B cell (primary cell): ENCODE measurements around the gene CD274. TPM values are rescaled to one million over a fixed set of nuclear protein-coding genes. Genes with fewer than 3 reads are reported as not detected.

Source experiments
- ATAC-seq: fragments of 200-7000 bp; cut with Tn5 transposase; one replicate; pipeline ENCODE4 v1.10.0; 2021; ENCODE audit warnings: low read depth, mild to moderate bottlenecking, moderate number of reproducible peaks, moderate library complexity
- CTCF ChIA-PET: fragments of 350-600 bp; sonication (Branson Sonifier 250); formaldehyde crosslinking; loops from one replicate; lab custom pipeline; 2021; ENCODE audit warnings: antibody characterized with exemption, inconsistent platforms; lab: Charles Lee
- POLR2A ChIA-PET: fragments of 350-600 bp; sonication (Branson Sonifier 250); formaldehyde crosslinking; loops from one replicate; lab custom pipeline; 2021; ENCODE audit warnings: antibody characterized with exemption; lab: Charles Lee
- DNase-seq: peaks from one replicate; pipeline ENCODE4 v3.0.0; 2013
- H2AFZ ChIP-seq: 2 replicates; pipeline ENCODE4 v1.6.1; 2012; ENCODE audit warnings: mild to moderate bottlenecking, low read depth, low read length; ENCODE audit not compliant: insufficient read depth, poor library complexity, severe bottlenecking
- H3K27ac ChIP-seq, 2 donors: 1 replicate in 1 of 2; 2 replicates in 1 of 2; pipeline ENCODE4 v1.5.1; 2012 to 2013; ENCODE audit warnings: low read length in 2 of 2, mild to moderate bottlenecking in 2 of 2, moderate library complexity in 1 of 2
- H3K27me3 ChIP-seq, 4 experiments: fragments of 200-600 bp in 1 of 4; sonication (generic) in 1 of 4; replicated peaks in 1 of 4; 1 replicate in 2 of 4; 2 replicates in 2 of 4; pipeline versions ENCODE4 v1.6.1 to v1.7.0; 2013 to 2016; ENCODE audit warnings: low read length in 3 of 4, mild to moderate bottlenecking in 2 of 4, mixed read lengths in 1 of 4, moderate library complexity in 1 of 4; ENCODE audit not compliant: insufficient read depth in 4 of 4, control insufficient read depth in 3 of 4; ENCODE audit errors: control extremely low read depth in 1 of 4
- H3K36me3 ChIP-seq, 2 experiments: replicated peaks in 1 of 2; 1 replicate in 1 of 2; 2 replicates in 1 of 2; pipeline versions ENCODE4 v1.6.1 to v1.7.1; 2013; ENCODE audit warnings: low read length in 1 of 2; ENCODE audit not compliant: insufficient read depth in 2 of 2, control insufficient read depth in 1 of 2; ENCODE audit errors: control extremely low read depth in 1 of 2, extremely low read depth in 1 of 2
- H3K4me1 ChIP-seq, 2 donors: fragments of 200-600 bp in 1 of 2; sonication (generic) in 1 of 2; 1 replicate in 1 of 2; 2 replicates in 1 of 2; pipeline versions ENCODE4 v1.5.1 to v1.6.1; 2013 to 2017; ENCODE audit warnings: low read length in 2 of 2; ENCODE audit not compliant: control insufficient read depth in 2 of 2, insufficient read depth in 2 of 2
- H3K4me2 ChIP-seq: replicated peaks from 2 replicates; pipeline ENCODE3; 2012; ENCODE audit warnings: mild to moderate bottlenecking, low read depth, low read length; ENCODE audit not compliant: poor library complexity, severe bottlenecking
- H3K4me3 ChIP-seq, 5 experiments: fragments of 200-600 bp in 1 of 5; sonication (generic) in 1 of 5; 1 replicate in 3 of 5; 2 replicates in 2 of 5; pipeline versions ENCODE4 v1.5.1 to v1.7.0; 2011 to 2016; ENCODE audit warnings: low read length in 4 of 5, mild to moderate bottlenecking in 4 of 5, low read depth in 2 of 5, control low read depth in 1 of 5, moderate library complexity in 1 of 5; ENCODE audit not compliant: insufficient read depth in 1 of 5; ENCODE audit errors: control extremely low read depth in 1 of 5, extremely low read depth in 1 of 5
- H3K79me2 ChIP-seq: fragments of 200-600 bp; sonication (generic); one replicate; pipeline ENCODE4 v1.6.0; 2016; ENCODE audit warnings: low read length; ENCODE audit not compliant: control insufficient read depth, insufficient read depth
- H3K9ac ChIP-seq: fragments of 200-600 bp; sonication (generic); 2 replicates; pipeline ENCODE4 v1.6.1; 2017; ENCODE audit warnings: mild to moderate bottlenecking, low read length, moderate library complexity
- H3K9me3 ChIP-seq, 3 donors: one replicate each; pipeline versions ENCODE4 v1.6.1 to v1.7.1; 2013; ENCODE audit warnings: low read length in 2 of 3; ENCODE audit not compliant: control insufficient read depth in 2 of 3, insufficient read depth in 1 of 3; ENCODE audit errors: control extremely low read depth in 1 of 3
- H4K20me1 ChIP-seq: 2 replicates; pipeline ENCODE4 v1.6.0; 2012; ENCODE audit warnings: mild to moderate bottlenecking, low read length; ENCODE audit not compliant: insufficient read depth, control insufficient read depth, poor library complexity, severe bottlenecking
- H3K27ac Mint-ChIP-seq: one replicate; pipeline ENCODE4 v1.8.0; 2021; ENCODE audit warnings: mixed read lengths
- H3K27me3 Mint-ChIP-seq: one replicate; pipeline ENCODE4 v1.8.0; 2021; ENCODE audit warnings: mixed read lengths
- H3K4me1 Mint-ChIP-seq: one replicate; pipeline ENCODE4 v1.8.0; 2021; ENCODE audit warnings: mixed read lengths
- H3K4me3 Mint-ChIP-seq: one replicate; pipeline ENCODE4 v1.8.0; 2021; ENCODE audit warnings: mixed read lengths
- H3K9me3 Mint-ChIP-seq: one replicate; pipeline ENCODE4 v1.8.0; 2022; ENCODE audit warnings: mixed read lengths; ENCODE audit not compliant: insufficient read depth
- EZH2 ChIP-seq: IDR thresholded peaks from 2 replicates; pipeline ENCODE4 v1.6.1; 2012; ENCODE audit warnings: borderline replicate concordance, low read depth, mild to moderate bottlenecking, moderate library complexity, low read length; ENCODE audit not compliant: insufficient read depth, poor library complexity, severe bottlenecking
- WGBS: methylation state at CpG from one replicate; pipeline ENCODE4 v1.1.5; 2013; ENCODE audit warnings: missing lambda C conversion rate; ENCODE audit not compliant: insufficient coverage; 5-methylcytosine and 5-hydroxymethylcytosine counted together
- intact Hi-C: fragments of 100-400 bp; cut with micrococcal nuclease; formaldehyde crosslinking; loops from one replicate; pipeline ENCODE4 v1.10.0; 2022
- polyA plus RNA-seq: library from polyadenylated mRNA; depleted of rRNA; stranded (reverse); fragments of >200 nt; gene quantifications from 2 replicates; pipeline ENCODE4 v1.2.3, GENCODE V29; 2012
- total RNA-seq, 2 donors: library from RNA; stranded (reverse); fragments of 120-200 nt in 1 of 2; gene quantifications; 1 replicate in 1 of 2; 2 replicates in 1 of 2; pipeline versions ENCODE4 v1.2.3 to v1.2.4, GENCODE V29; 2013 to 2022
- TF ChIP-seq, protein P1 (sequence below): fragments of 200-600 bp; IDR thresholded peaks from one replicate; pipeline ENCODE4 v1.8.0; 2022; ENCODE audit warnings: antibody characterized with exemption, mild to moderate bottlenecking

Gene CD274
- total and polyA plus RNA-seq, 2 donors (not counting 1 experiment from before 2014, with no cell fraction given) = 1.4 to 7.0 TPM

DNA sequence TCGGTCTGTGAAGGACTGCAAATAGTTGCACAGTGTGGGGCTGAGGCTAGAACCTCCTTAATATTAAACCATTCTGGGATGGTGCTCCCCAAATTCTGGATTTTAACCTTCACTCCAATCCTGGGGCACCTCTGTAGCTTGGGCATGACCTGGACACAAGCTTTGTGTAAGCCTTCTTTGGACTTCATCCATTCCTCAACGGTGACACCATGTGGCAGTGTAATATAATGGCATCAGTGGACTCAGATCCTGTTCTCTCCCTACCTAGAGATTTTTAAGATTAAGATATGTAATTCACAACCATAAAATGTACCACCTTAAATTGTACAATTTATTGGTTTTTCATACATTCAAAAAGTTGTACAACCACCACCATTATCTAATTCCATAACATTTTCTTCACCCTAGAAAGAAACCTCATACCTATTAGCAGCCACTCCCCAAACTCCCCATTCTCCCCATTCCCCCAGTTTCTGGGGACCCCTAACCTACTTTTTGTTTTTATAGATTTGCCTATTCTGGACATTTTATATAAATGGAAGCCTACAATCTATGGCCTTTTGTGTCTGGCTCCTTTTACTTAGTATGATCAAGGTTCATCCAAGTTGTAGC lies 7.8 kb upstream of the CD274 start:
- H3K79me2 ChIP-seq = no peaks in the 10 kb centered on the region
- H3K27me3 Mint-ChIP-seq = no peaks in the 10 kb centered on the region
- no peak overlapping the region for H3K9ac ChIP-seq
- H3K4me1 Mint-ChIP-seq = peaks cover 43% of the 10 kb centered on the region
- H3K27ac ChIP-seq = no peak overlapping the region
- peaks cover 13 to 16% of the 10 kb centered on the region in 2 donors for H3K4me1 ChIP-seq
- CTCF ChIA-PET = interaction anchor here (0.7 to 8.4 kb wide), 18 partner anchors 8 to 683 kb away, joined by 3 to 107 read pairs (median 5); partner anchors contain the start of genes CD274 and INSL6
- no peaks in the 10 kb centered on the region for H3K36me3 ChIP-seq
- 100% methylated on average over 1 of the region's 2 CpGs for WGBS
- H2AFZ ChIP-seq = no peak overlapping the region
- ATAC-seq (no peak), DNase-seq (peak; percentile 68)
- no peaks in the 10 kb centered on the region for H3K9me3 Mint-ChIP-seq
- H3K4me3 Mint-ChIP-seq = no peak overlapping the region
- no peak overlapping the region for H3K27ac Mint-ChIP-seq
- H3K27me3 ChIP-seq = no peaks in the 10 kb centered on the region
- no peak overlapping the region for H3K4me2 ChIP-seq
- no peaks in the 10 kb centered on the region for H4K20me1 ChIP-seq
- intact Hi-C loops = loop anchor here (1.0 to 10.0 kb wide), 3 partner anchors 8 to 256 kb away; partner anchors contain the start of genes CD274 and RLN1
- POLR2A ChIA-PET = no interaction called here
- TF ChIP-seq EZH2 = no peak
- TF ChIP-seq, protein P1, sequence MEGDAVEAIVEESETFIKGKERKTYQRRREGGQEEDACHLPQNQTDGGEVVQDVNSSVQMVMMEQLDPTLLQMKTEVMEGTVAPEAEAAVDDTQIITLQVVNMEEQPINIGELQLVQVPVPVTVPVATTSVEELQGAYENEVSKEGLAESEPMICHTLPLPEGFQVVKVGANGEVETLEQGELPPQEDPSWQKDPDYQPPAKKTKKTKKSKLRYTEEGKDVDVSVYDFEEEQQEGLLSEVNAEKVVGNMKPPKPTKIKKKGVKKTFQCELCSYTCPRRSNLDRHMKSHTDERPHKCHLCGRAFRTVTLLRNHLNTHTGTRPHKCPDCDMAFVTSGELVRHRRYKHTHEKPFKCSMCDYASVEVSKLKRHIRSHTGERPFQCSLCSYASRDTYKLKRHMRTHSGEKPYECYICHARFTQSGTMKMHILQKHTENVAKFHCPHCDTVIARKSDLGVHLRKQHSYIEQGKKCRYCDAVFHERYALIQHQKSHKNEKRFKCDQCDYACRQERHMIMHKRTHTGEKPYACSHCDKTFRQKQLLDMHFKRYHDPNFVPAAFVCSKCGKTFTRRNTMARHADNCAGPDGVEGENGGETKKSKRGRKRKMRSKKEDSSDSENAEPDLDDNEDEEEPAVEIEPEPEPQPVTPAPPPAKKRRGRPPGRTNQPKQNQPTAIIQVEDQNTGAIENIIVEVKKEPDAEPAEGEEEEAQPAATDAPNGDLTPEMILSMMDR = peak; percentile 72
- no peak overlapping the region for H3K4me3 ChIP-seq
- no peaks in the 10 kb centered on the region for H3K9me3 ChIP-seq

DNA sequence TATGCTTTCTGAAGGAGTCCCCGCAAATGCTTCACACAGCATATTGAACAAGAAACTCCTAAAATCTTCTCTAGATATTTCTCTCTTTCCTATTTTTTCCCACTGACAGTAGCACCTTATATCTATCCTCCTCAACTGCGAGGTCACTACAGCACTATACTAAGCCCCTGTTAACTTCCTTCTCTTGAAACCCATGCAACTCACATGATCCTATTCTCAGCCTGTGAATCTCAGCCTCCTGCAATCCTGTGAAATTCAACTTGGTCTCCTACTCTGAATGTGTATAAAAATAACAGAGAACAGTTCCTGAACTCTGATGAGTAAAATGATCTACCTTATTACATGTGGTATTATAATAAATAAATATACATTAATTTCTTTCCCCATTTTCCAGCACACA lies 6.5 kb upstream of the CD274 start:
- no peak overlapping the region for H3K27ac Mint-ChIP-seq
- no peak overlapping the region for H2AFZ ChIP-seq

More for the DNA sequence above, 6.5 kb upstream of the CD274 start:
- H3K4me1 Mint-ChIP-seq = peaks cover 31% of the 10 kb centered on the region
- Histone ChIP-seq H3K27me3 (no peaks in the 10 kb centered on the region), H3K4me3 (no peak overlapping the region), H3K4me1 (peaks cover 5 to 7% of the 10 kb centered on the region in 2 donors), H3K79me2 (no peaks in the 10 kb centered on the region), H3K9me3 (no peaks in the 10 kb centered on the region), H3K27ac (no peak overlapping the region), H3K36me3 (no peaks in the 10 kb centered on the region), H3K9ac (no peak overlapping the region), H4K20me1 (no peaks in the 10 kb centered on the region), H3K4me2 (no peak overlapping the region)
- 60% methylated on average over 2 of the region's 2 CpGs for WGBS
- no peak overlapping the region for H3K4me3 Mint-ChIP-seq
- intact Hi-C loops = loop anchor here (10.0 kb wide), 1 partner anchor 109 kb away; the partner anchor contains the start of gene RLN1
- H3K9me3 Mint-ChIP-seq = no peaks in the 10 kb centered on the region
- ChIA-PET POLR2A (no interaction called here), CTCF (interaction anchor here (2.3 to 8.4 kb wide), 5 partner anchors 140 to 684 kb away, joined by 13 to 107 read pairs (median 21); partner anchors contain the start of gene INSL6)
- no peaks in the 10 kb centered on the region for H3K27me3 Mint-ChIP-seq
- ATAC-seq (no peak), DNase-seq (no peak)
- TF ChIP-seq, protein P1 = no peak
- TF ChIP-seq EZH2 = no peak
